Embryonic facial prominence (tissue), 1 donor: ENCODE measurements around the gene ACAD10.
"Not testable (repeated sequence)": the region's sequence is repeated elsewhere in the genome, so short reads cannot be mapped to it uniquely, and the experiment has no call there.

ENCODE experiments used
- DNase-seq: peaks from one replicate; pipeline ENCODE4 v3.0.0-alpha.2; 2016; ENCODE audit errors: extremely low spot score

Gene ACAD10

GRCh38 chr12:111685811-111686573 is at the start of gene ACAD10, which contains the start of gene BRAP:
Gene ACAD10 (plus strand): TSS chr12:111686053. CDS start chr12:111692710, 6,657 bp downstream.
Gene BRAP (minus strand): TSS chr12:111685956. CDS start chr12:111685792, 164 bp downstream.
- DNase-seq: peak; percentile 85

GRCh38 chr12:111636209-111636945 is 49.5 kb upstream of the ACAD10 start:
- peak; percentile 90 for DNase-seq

GRCh38 chr12:111638556-111638955 is 47.3 kb upstream of the ACAD10 start:
- no peak for DNase-seq

- DNase-seq: no peak
These were observed 45.3 kb upstream of the ACAD10 start for GRCh38 chr12:111640506-111640905.

GRCh38 chr12:111642681-111643426 is 43.0 kb upstream of the ACAD10 start:
- no peak for DNase-seq

GRCh38 chr12:111643427-111643826 is 42.4 kb upstream of the ACAD10 start:
- DNase-seq: no peak

- no peak for DNase-seq
These were observed 40.4 kb upstream of the ACAD10 start for GRCh38 chr12:111645433-111645832.

- DNase-seq: no peak
These were observed 34.9 kb upstream of the ACAD10 start for GRCh38 chr12:111650912-111651311.

- not testable (repeated sequence) for DNase-seq
These were observed 33.3 kb upstream of the ACAD10 start for GRCh38 chr12:111652530-111652929.

GRCh38 chr12:111653596-111653995 is 32.3 kb upstream of the ACAD10 start:
- DNase-seq: no peak

- DNase-seq: no peak
These were observed 30.5 kb upstream of the ACAD10 start for GRCh38 chr12:111655356-111655755.

- DNase-seq: no peak
These were observed 29.8 kb upstream of the ACAD10 start for GRCh38 chr12:111656016-111656415.

- DNase-seq: no peak
These were observed 21.4 kb upstream of the ACAD10 start for GRCh38 chr12:111664499-111664898.

GRCh38 chr12:111664961-111665865 is 20.6 kb upstream of the ACAD10 start:
- DNase-seq: no peak

- DNase-seq: no peak
These were observed 13.0 kb upstream of the ACAD10 start for GRCh38 chr12:111672822-111673381.

- DNase-seq: no peak
These were observed 12.3 kb upstream of the ACAD10 start for GRCh38 chr12:111673503-111673902.

- no peak for DNase-seq
These were observed 8.7 kb upstream of the ACAD10 start for GRCh38 chr12:111677186-111677585.

- DNase-seq: not testable (repeated sequence)
These were observed 1.2 kb upstream of the ACAD10 start for GRCh38 chr12:111684485-111685198.

GRCh38 chr12:111685322-111685810 is 487 bp upstream of the ACAD10 start:
- DNase-seq: no peak

- DNase-seq: no peak
These were observed 787 bp downstream of the ACAD10 start for GRCh38 chr12:111686574-111687105.
